Fibroblast of pulmonary artery (primary cell): ENCODE results near the gene LIME1.
"Not testable (repeated sequence)": the region's sequence is repeated elsewhere in the genome, so short reads cannot be mapped to it uniquely, and the experiment has no call there.

Source experiments
- DNase-seq: peaks from one replicate; pipeline ENCODE4 v3.0.0-alpha.2; 2010; ENCODE audit warnings: low read depth
- H3K4me3 ChIP-seq: replicated peaks from 2 replicates; pipeline ENCODE4 v1.5.1; 2011; ENCODE audit warnings: low read depth, mild to moderate bottlenecking, control low read depth, low read length, moderate library complexity
- CTCF ChIP-seq: IDR thresholded peaks from 2 replicates; pipeline ENCODE4 v1.5.1; 2011; ENCODE audit warnings: mild to moderate bottlenecking, control low read depth, low read length, inconsistent platforms; ENCODE audit errors: missing control alignments

The LIME1 gene

GRCh38 chr20:63775096-63775978 is 38.9 kb downstream of the LIME1 start:
- H3K4me3 ChIP-seq: peak overlapping the region; percentile 28
- peak; percentile 31 for DNase-seq
- TF ChIP-seq CTCF: peak; percentile 58

GRCh38 chr20:63776875-63777274 is 40.4 kb downstream of the LIME1 start:
- DNase-seq: not testable (repeated sequence)

GRCh38 chr20:63777614-63778013 is 41.1 kb downstream of the LIME1 start:
- TF ChIP-seq CTCF: no peak
- no peak overlapping the region for H3K4me3 ChIP-seq
- no peak for DNase-seq

More at GRCh38 chr20:63776875-63777274, 40.4 kb downstream of the LIME1 start:
- H3K4me3 ChIP-seq: not testable (repeated sequence)

GRCh38 chr20:63778034-63778752 is 41.7 kb downstream of the LIME1 start:
- no peak for DNase-seq
- no peak for TF ChIP-seq CTCF
- H3K4me3 ChIP-seq: no peak overlapping the region

GRCh38 chr20:63778857-63779256 is 42.4 kb downstream of the LIME1 start:
- H3K4me3 ChIP-seq: no peak overlapping the region
- TF ChIP-seq CTCF: no peak
- DNase-seq: no peak

GRCh38 chr20:63781181-63781580 is 44.7 kb downstream of the LIME1 start:
- H3K4me3 ChIP-seq: no peak overlapping the region
- DNase-seq: no peak
- no peak for TF ChIP-seq CTCF

GRCh38 chr20:63782051-63782471 is 45.6 kb downstream of the LIME1 start:
- no peak for DNase-seq
- no peak for TF ChIP-seq CTCF

More at GRCh38 chr20:63782051-63782471, 45.6 kb downstream of the LIME1 start:
- no peak overlapping the region for H3K4me3 ChIP-seq
